GM21717 (cell line): ENCODE data around the gene MYCN.

Experiments
- ATAC-seq: cut with Tn5 transposase; IDR thresholded peaks from one replicate; pipeline ENCODE4 v1.9.1; 2021; ENCODE audit warnings: mild to moderate bottlenecking, moderate library complexity; ENCODE audit not compliant: unreplicated experiment

Gene MYCN

DNA sequence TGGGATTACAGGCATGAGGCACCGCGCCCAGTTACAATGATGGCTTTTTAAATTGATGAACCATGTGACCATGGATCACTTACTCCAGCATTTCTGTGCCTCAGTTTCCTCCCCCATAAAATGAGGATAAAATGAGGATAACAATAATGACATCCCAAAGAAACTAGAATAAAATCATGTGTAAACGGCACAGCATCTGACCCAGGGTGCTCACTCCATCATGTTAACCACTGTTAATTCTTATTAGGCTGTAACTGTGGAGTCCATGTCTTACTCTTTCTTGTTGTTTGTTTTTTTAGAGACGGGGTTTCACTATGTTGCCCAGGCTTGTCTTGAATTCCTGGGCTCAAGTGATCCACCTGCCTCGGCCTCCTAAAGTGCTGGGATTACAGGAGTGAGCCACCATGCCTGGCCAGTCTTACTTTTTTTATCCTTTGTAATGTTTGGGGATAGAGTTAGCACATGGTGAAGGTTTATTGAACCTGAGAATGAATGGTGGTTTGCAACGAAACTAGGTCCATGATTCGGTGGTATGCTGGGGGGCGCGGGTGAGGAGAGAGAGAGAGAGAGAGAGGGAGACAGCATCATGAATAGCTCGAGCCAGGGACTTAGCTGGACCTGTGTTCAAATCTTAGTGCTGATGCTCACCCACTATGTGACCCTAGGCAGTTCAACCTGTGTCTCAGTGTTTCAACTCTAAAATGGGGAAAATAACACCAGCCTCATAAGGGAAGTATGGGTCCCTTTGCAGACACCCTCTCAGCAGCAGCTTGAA, 52.3 kb downstream of the MYCN start:
- ATAC-seq = no peak

DNA sequence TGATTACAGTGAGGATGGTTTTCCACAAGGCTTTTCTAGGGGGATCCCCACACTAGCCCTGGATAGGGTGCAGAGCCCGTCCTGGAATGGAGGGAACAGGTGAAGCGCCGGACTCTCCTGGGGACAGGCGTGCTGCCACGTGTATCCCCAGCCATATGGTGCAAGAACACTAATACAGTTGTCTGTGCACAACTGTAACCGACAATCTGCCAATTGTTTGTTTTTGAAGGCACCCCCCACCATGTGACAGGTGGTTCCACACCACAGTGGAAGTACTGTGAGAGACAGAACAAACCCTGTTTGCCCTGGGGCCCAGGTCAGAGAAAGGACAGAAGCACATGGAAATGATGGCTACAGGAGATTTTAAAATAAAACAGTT, 52.9 kb downstream of the MYCN start:
- ATAC-seq = no peak

DNA sequence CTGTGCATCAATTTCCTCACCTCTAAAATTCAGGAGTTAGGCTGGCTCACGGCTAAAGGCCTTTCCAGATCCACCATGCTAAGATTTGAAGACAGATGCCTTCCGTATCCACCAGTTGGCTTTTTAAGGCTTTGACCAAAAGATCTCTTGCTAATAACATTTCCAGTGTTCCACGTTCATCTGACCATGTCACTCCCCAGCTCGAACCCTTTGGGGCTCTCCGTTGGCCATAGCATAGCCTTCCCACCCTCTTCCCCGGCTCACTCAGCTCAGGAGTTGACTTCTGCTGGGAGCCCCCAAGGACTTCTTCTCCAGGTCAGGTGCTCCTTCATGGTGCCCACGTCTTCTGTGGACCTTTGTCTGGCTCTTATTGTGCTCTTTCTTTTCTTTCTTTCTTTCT, 53.3 kb downstream of the MYCN start:
- ATAC-seq = no peak

GRCh38 chr2:15995603-15996002, 55.3 kb downstream of the MYCN start:
- ATAC-seq = no peak
